Thoracic aorta (tissue), 2 donors: Measurements from ENCODE around the gene SNX3. TPM values are rescaled to one million over a fixed set of nuclear protein-coding genes. Genes with fewer than 3 reads are reported as not detected.
"Not testable (repeated sequence)": the region's sequence is repeated elsewhere in the genome, so short reads cannot be mapped to it uniquely, and the experiment has no call there.

Experiments
- ATAC-seq: fragments of 150-250 bp; one replicate; pipeline ENCODE4 v1.8.0; 2017; ENCODE audit warnings: low read depth; ENCODE audit not compliant: insufficient number of reproducible peaks, low FRiP score
- DNase-seq: peaks from one replicate; pipeline ENCODE4 v3.0.0-alpha.2; 2020; ENCODE audit warnings: low spot score
- H3K27ac ChIP-seq, 2 donors: fragments of 200-600 bp; sonication (generic); 1 replicate in 1 of 2; 2 replicates in 1 of 2; pipeline ENCODE4 v1.5.1; 2016; ENCODE audit warnings: mild to moderate bottlenecking in 2 of 2, moderate library complexity in 2 of 2
- H3K27me3 ChIP-seq: fragments of 200-600 bp; sonication (generic); replicated peaks from 2 replicates; pipeline ENCODE4 v1.6.0; 2016; ENCODE audit warnings: mild to moderate bottlenecking; ENCODE audit not compliant: insufficient read depth
- H3K36me3 ChIP-seq: fragments of 200-600 bp; sonication (generic); one replicate; pipeline ENCODE4 v1.5.1; 2016
- H3K4me1 ChIP-seq, 2 donors: fragments of 200-600 bp; sonication (generic); 1 replicate in 1 of 2; 2 replicates in 1 of 2; pipeline versions ENCODE4 v1.5.1 to v1.6.0; 2016; ENCODE audit warnings: low read depth in 2 of 2, mild to moderate bottlenecking in 1 of 2; ENCODE audit not compliant: control insufficient read depth in 1 of 2
- H3K4me3 ChIP-seq: fragments of 200-600 bp; sonication (generic); 2 replicates; pipeline ENCODE4 v1.5.1; 2016; ENCODE audit warnings: mild to moderate bottlenecking
- H3K9me3 ChIP-seq: fragments of 200-600 bp; sonication (generic); 2 replicates; pipeline ENCODE4 v1.5.1; 2016
- CTCF ChIP-seq: fragments of 200-600 bp; sonication (generic); IDR thresholded peaks from one replicate; pipeline ENCODE4 v1.5.1; 2019; ENCODE audit warnings: antibody characterized with exemption
- total RNA-seq, 2 donors: library from RNA; depleted of rRNA; stranded (reverse); fragments of >200 nt; gene quantifications; one replicate each; pipeline versions ENCODE4 v1.1.0 to v1.2.3, GENCODE V29; 2016

The SNX3 gene
- total RNA-seq, 2 donors from 2014 or later = 110 to 122 TPM

GRCh38 chr6:108251252-108251651 lies 9.6 kb downstream of the SNX3 start:
- ATAC-seq (no peak), DNase-seq (no peak)
- Histone ChIP-seq H3K4me1 (peaks cover 14 to 29% of the 10 kb centered on the region in 2 donors), H3K27ac (no peak overlapping the region), H3K36me3 (no peaks in the 10 kb centered on the region), H3K4me3 (no peak overlapping the region), H3K9me3 (no peaks in the 10 kb centered on the region), H3K27me3 (no peaks in the 10 kb centered on the region)
- no peak for TF ChIP-seq CTCF

GRCh38 chr6:108250240-108250866 lies 10.5 kb downstream of the SNX3 start:
- Histone ChIP-seq H3K27me3 (no peaks in the 10 kb centered on the region), H3K27ac (no peak overlapping the region), H3K4me3 (no peak overlapping the region), H3K4me1 (peaks cover 13 to 29% of the 10 kb centered on the region in 2 donors), H3K36me3 (no peaks in the 10 kb centered on the region), H3K9me3 (no peaks in the 10 kb centered on the region)
- no peak for ATAC-seq
- DNase-seq = no peak
- TF ChIP-seq CTCF = no peak

- Histone ChIP-seq H3K27me3 (no peaks in the 10 kb centered on the region), H3K27ac (no peak overlapping the region), H3K4me3 (no peak overlapping the region), H3K4me1 (peaks cover 13 to 35% of the 10 kb centered on the region in 2 donors), H3K9me3 (no peaks in the 10 kb centered on the region), H3K36me3 (no peaks in the 10 kb centered on the region)
- no peak for TF ChIP-seq CTCF
- ATAC-seq (no peak), DNase-seq (no peak)
Measured at GRCh38 chr6:108247965-108248536, 12.8 kb downstream of the SNX3 start.

GRCh38 chr6:108245095-108245494 lies 15.7 kb downstream of the SNX3 start:
- H3K36me3 ChIP-seq, H3K27me3 ChIP-seq, H3K4me3 ChIP-seq, DNase-seq, H3K9me3 ChIP-seq, H3K27ac ChIP-seq, ATAC-seq: not testable (repeated sequence)
- H3K4me1 ChIP-seq = peaks cover 0 to 13% of the 10 kb centered on the region in 2 donors

- Histone ChIP-seq H3K9me3 (peaks cover 4% of the 10 kb centered on the region), H3K27ac (no peak overlapping the region), H3K27me3 (no peaks in the 10 kb centered on the region), H3K4me3 (no peak overlapping the region), H3K36me3 (no peaks in the 10 kb centered on the region), H3K4me1 (peaks cover 0 to 6% of the 10 kb centered on the region in 2 donors)
- no peak for DNase-seq
- no peak for TF ChIP-seq CTCF
- ATAC-seq = no peak
Measured at GRCh38 chr6:108243836-108244235, 17.0 kb downstream of the SNX3 start.
